ENCODE data around the gene MAGOH. TPM values are rescaled to one million over a fixed set of nuclear protein-coding genes. Genes with fewer than 3 reads are reported as not detected.

MAGOH gene
- total and polyA plus RNA-seq, 10 of the 15 experiments (the other 5 are each of a cell fraction or from before 2014, with no cell fraction given) = 62.6 to 261 (median 89.8) TPM

DNA sequence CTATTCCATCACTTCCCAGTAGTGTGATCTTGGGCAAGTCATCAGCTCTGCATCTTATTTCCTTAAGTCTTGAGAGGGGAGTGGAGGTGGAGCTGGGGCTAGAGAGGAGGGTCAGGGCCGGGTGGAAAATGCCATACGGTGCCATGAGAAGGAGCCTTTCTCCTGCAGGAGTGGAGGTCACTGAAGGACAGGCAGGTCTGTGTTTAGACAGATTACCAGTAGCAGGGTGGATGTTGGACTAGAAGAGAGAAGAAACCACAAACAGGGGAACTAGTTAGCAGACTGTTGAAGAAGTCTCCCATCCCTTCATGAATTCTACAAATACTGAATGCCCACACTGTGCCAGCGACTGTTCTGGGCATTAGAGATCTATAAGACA, 55.6 kb downstream of the MAGOH start:
- Histone ChIP-seq H3K79me2 (ENCODE audit: control insufficient read depth, insufficient read depth, low read length) (no peaks in the 10 kb centered on the region), H3K36me3 (ENCODE audit: control insufficient read depth in 2 of 2, insufficient read depth in 2 of 2, low read length in 1 of 2) (no peaks in the 10 kb centered on the region), H3K4me1 (ENCODE audit: control insufficient read depth, insufficient read depth, low read length) (no peaks in the 10 kb centered on the region), H3K9me3 (replicated peaks; ENCODE audit: control insufficient read depth, insufficient read depth, low read length) (no peaks in the 10 kb centered on the region; the same call in 2 of the 3 replicates), H3K27ac (ENCODE audit: control insufficient read depth, insufficient read depth) (no peak overlapping the region), H3K27me3 (replicated peaks in 1 of 2; ENCODE audit: control insufficient read depth in 2 of 2, insufficient read depth in 2 of 2, low read length in 1 of 2) (no peaks in the 10 kb centered on the region; a peak in 1 of 4 replicates), H3K9ac (ENCODE audit: control insufficient read depth, insufficient read depth, low read length) (no peak overlapping the region), H3K4me2 (ENCODE audit: control insufficient read depth, insufficient read depth) (no peak overlapping the region), H4K20me1 (ENCODE audit: control insufficient read depth, insufficient read depth) (no peaks in the 10 kb centered on the region), H3K4me3 (no peak overlapping the region), H2AFZ (ENCODE audit: control insufficient read depth, low read depth, low read length) (no peak overlapping the region)
- BruUV-seq (replicated peaks) = no TSS peak
- intact Hi-C loops (cut with micrococcal nuclease; ENCODE audit: unreplicated experiment) = loop anchor here (1.0 kb wide), 2 partner anchors 277 to 481 kb away; no protein-coding TSS in a partner anchor
- RAD21 ChIA-PET (ENCODE audit: unreplicated experiment) = interaction anchor here (0.6 to 1.4 kb wide), 4 partner anchors 9 to 130 kb away, joined by 3 read pairs; no protein-coding TSS in a partner anchor
- in situ Hi-C loops (cut with MboI) = loop anchor here (25.0 kb wide), 1 partner anchor 270 kb away; the partner anchor contains the start of gene ECHDC2
- 12% methylated on average over 3 of the region's 3 CpGs for WGBS (ENCODE audit: insufficient coverage, insufficient replicate concordance, low lambda C conversion rate, missing lambda C conversion rate)
- no peak for DNase-seq (ENCODE audit: low read depth, low spot score)
- CTCF ChIA-PET = interaction anchor here (0.7 to 4.2 kb wide), 18 partner anchors 8 to 486 kb away, joined by 3 to 32 read pairs (median 4); partner anchors contain the start of gene MAGOH
- TF ChIP-seq TCF12 (IDR thresholded peaks at IDR 0.05; ENCODE audit: low read depth, low read length) (no peak), ATF7 (IDR thresholded peaks at IDR 0.05; ENCODE audit: low read depth) (no peak), HDGF (IDR thresholded peaks at IDR 0.05) (no peak), RAD51 (IDR thresholded peaks at IDR 0.05) (no peak), LARP7 (IDR thresholded peaks at IDR 0.05) (no peak), BACH1 (IDR thresholded peaks at IDR 0.05; ENCODE audit: borderline replicate concordance) (no peak), RUNX3 (IDR thresholded peaks at IDR 0.05; ENCODE audit: low read length) (no peak)
- TF ChIP-seq, protein P1, sequence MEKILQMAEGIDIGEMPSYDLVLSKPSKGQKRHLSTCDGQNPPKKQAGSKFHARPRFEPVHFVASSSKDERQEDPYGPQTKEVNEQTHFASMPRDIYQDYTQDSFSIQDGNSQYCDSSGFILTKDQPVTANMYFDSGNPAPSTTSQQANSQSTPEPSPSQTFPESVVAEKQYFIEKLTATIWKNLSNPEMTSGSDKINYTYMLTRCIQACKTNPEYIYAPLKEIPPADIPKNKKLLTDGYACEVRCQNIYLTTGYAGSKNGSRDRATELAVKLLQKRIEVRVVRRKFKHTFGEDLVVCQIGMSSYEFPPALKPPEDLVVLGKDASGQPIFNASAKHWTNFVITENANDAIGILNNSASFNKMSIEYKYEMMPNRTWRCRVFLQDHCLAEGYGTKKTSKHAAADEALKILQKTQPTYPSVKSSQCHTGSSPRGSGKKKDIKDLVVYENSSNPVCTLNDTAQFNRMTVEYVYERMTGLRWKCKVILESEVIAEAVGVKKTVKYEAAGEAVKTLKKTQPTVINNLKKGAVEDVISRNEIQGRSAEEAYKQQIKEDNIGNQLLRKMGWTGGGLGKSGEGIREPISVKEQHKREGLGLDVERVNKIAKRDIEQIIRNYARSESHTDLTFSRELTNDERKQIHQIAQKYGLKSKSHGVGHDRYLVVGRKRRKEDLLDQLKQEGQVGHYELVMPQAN (conservative IDR thresholded peaks at IDR 0.05) = no peak
- TF ChIP-seq, protein P2, sequence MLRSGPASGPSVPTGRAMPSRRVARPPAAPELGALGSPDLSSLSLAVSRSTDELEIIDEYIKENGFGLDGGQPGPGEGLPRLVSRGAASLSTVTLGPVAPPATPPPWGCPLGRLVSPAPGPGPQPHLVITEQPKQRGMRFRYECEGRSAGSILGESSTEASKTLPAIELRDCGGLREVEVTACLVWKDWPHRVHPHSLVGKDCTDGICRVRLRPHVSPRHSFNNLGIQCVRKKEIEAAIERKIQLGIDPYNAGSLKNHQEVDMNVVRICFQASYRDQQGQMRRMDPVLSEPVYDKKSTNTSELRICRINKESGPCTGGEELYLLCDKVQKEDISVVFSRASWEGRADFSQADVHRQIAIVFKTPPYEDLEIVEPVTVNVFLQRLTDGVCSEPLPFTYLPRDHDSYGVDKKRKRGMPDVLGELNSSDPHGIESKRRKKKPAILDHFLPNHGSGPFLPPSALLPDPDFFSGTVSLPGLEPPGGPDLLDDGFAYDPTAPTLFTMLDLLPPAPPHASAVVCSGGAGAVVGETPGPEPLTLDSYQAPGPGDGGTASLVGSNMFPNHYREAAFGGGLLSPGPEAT (IDR thresholded peaks at IDR 0.05; ENCODE audit: low read depth) = no peak
- TF ChIP-seq, protein P3, sequence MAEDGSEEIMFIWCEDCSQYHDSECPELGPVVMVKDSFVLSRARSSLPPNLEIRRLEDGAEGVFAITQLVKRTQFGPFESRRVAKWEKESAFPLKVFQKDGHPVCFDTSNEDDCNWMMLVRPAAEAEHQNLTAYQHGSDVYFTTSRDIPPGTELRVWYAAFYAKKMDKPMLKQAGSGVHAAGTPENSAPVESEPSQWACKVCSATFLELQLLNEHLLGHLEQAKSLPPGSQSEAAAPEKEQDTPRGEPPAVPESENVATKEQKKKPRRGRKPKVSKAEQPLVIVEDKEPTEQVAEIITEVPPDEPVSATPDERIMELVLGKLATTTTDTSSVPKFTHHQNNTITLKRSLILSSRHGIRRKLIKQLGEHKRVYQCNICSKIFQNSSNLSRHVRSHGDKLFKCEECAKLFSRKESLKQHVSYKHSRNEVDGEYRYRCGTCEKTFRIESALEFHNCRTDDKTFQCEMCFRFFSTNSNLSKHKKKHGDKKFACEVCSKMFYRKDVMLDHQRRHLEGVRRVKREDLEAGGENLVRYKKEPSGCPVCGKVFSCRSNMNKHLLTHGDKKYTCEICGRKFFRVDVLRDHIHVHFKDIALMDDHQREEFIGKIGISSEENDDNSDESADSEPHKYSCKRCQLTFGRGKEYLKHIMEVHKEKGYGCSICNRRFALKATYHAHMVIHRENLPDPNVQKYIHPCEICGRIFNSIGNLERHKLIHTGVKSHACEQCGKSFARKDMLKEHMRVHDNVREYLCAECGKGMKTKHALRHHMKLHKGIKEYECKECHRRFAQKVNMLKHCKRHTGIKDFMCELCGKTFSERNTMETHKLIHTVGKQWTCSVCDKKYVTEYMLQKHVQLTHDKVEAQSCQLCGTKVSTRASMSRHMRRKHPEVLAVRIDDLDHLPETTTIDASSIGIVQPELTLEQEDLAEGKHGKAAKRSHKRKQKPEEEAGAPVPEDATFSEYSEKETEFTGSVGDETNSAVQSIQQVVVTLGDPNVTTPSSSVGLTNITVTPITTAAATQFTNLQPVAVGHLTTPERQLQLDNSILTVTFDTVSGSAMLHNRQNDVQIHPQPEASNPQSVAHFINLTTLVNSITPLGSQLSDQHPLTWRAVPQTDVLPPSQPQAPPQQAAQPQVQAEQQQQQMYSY (CRISPR knock-in tag; IDR thresholded peaks at IDR 0.05) = no peak
- POLR2A ChIA-PET = no interaction called here
- FAIRE-seq = no peak
- ATAC-seq = no peak
- SMC1A ChIA-PET (ENCODE audit: uncharacterized antibody, unreplicated experiment) = interaction anchor here (1.0 to 2.0 kb wide), 4 partner anchors 7 to 12 kb away, joined by 3 to 5 read pairs (median 4); no protein-coding TSS in a partner anchor

All from GM12878 (cell line).